GM12864 (cell line): ENCODE results near the gene THRAP3.
A peak's percentile ranks its signal among the peaks of the same experiment; 100 is the strongest.
"Not testable (repeated sequence)": the region's sequence is repeated elsewhere in the genome, so short reads cannot be mapped to it uniquely, and the experiment has no call there.

Experiments used
- DNase-seq: peaks from one replicate; pipeline ENCODE4 v3.0.0-alpha.2; 2011; ENCODE audit warnings: low read depth
- H3K4me3 ChIP-seq: 2 replicates; pipeline ENCODE4 v1.5.1; 2011; ENCODE audit warnings: mild to moderate bottlenecking, low read depth, low read length, control low read depth
- TF ChIP-seq, protein P1 (sequence below): IDR thresholded peaks from 2 replicates; pipeline ENCODE4 v1.5.1; 2011; ENCODE audit warnings: low read depth, mild to moderate bottlenecking, moderate library complexity, low read length, control low read depth, inconsistent platforms; ENCODE audit errors: missing control alignments

The THRAP3 gene

DNA sequence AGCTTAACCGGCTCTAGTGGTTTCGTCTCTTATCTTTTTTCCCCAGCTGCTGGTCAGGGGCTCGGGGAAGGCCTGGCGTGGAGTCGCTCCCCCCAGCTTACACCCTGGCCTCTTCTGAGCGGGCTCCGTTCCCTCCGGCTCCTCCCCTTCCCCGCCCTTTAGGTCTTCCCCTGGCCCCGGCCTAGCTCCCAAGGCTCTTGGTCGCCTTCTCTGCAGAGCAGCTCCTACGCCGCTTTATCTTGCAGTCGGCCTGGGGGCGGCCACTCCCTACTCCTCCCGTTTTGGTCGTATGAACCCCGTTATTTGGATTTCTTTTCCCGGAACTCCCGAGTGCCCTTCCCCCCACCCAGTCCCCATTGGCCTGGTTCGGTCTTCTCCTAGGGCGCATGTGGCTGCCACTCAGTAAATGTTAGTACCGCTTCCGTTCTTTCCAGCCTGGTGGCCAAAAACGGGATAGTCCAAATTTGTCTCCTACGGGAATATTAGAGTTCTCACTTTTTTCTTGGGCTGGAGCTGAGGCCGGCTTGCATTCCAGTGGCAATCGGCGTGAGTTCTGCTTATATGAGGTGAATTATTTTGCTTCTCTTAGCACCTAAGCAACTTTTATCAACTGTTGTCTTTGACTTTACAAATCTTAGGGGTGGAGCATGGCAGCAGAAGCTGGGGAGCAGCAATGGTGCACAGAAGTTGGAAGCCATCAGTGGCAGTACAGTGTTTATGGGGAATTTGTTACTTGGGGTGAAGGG is 467 bp downstream of the THRAP3 start:
- no peak for DNase-seq
- TF ChIP-seq, protein P1, sequence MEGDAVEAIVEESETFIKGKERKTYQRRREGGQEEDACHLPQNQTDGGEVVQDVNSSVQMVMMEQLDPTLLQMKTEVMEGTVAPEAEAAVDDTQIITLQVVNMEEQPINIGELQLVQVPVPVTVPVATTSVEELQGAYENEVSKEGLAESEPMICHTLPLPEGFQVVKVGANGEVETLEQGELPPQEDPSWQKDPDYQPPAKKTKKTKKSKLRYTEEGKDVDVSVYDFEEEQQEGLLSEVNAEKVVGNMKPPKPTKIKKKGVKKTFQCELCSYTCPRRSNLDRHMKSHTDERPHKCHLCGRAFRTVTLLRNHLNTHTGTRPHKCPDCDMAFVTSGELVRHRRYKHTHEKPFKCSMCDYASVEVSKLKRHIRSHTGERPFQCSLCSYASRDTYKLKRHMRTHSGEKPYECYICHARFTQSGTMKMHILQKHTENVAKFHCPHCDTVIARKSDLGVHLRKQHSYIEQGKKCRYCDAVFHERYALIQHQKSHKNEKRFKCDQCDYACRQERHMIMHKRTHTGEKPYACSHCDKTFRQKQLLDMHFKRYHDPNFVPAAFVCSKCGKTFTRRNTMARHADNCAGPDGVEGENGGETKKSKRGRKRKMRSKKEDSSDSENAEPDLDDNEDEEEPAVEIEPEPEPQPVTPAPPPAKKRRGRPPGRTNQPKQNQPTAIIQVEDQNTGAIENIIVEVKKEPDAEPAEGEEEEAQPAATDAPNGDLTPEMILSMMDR: peak; percentile 24
- peak overlapping the region; percentile 97 for H3K4me3 ChIP-seq

DNA sequence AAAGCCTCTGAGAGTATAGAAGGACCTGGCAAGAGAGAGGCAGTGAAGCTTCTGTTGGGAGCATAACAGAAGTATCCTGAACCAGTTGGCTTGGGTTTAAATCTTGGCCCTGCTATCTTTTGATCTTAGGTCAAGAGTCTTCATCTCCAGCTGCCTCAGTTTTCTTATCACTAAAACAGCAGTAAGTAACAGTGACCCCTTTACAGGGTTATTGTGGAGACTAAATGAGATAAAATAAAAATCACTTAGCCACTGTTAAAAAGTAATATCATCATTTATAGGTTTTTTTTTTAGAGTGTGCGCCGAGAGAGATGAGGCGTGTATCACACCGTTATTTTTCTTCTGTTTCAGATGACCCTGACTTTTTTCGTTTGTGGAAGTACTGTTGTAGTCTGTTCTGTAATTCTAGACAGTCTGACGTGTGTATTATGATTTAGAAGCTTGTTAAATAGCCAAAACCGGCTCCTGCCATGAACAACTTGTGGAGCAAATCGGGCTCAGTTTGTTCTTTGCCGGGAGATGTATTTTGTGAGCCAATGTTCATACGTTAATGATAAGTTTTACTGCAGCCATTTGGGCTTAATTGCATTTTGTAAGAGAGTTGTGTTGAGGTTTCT is 1.1 kb downstream of the THRAP3 start:
- DNase-seq: no peak
- TF ChIP-seq, protein P1: no peak
- H3K4me3 ChIP-seq: peak overlapping the region; percentile 97

DNA sequence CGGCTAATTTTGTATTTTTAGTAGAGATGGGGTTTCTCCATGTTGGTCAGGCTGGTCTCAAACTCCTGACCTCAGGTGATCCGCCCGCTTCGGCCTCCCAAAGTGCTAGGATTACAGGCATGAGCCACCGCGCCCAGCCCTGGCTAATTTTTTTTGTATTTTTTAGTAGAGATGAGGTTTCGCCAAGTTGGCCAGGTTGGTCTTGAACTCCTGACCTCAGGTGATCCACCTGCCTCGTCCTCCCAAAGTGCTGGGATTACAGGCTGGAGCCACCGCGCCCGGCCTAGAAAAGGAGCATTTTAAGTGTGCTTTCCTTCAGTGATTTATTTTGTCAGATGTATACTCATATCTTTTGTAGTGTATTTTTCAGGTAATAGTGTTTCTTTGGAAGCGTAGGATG is 6.0 kb downstream of the THRAP3 start:
- not testable (repeated sequence) for H3K4me3 ChIP-seq, DNase-seq

DNA sequence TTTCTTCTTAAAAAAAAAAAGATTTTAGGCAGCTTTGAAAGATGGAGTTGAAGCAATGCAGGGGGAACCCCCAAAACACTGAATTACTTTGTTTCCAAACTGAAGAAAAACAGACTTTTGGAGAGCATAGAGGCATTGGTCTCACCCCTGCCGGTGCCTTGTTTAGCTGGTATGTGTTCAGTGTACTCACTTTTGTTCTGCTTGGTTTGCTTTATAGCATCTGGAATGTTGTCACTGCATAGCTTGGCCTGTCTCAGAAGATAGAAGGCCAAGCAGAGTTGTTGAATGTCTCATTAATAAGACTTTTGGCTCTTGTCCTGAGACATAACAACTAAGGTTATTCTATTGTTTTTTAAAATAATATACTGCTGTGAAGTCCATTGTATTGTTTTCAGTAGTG is 6.9 kb downstream of the THRAP3 start:
- TF ChIP-seq, protein P1: no peak

DNA sequence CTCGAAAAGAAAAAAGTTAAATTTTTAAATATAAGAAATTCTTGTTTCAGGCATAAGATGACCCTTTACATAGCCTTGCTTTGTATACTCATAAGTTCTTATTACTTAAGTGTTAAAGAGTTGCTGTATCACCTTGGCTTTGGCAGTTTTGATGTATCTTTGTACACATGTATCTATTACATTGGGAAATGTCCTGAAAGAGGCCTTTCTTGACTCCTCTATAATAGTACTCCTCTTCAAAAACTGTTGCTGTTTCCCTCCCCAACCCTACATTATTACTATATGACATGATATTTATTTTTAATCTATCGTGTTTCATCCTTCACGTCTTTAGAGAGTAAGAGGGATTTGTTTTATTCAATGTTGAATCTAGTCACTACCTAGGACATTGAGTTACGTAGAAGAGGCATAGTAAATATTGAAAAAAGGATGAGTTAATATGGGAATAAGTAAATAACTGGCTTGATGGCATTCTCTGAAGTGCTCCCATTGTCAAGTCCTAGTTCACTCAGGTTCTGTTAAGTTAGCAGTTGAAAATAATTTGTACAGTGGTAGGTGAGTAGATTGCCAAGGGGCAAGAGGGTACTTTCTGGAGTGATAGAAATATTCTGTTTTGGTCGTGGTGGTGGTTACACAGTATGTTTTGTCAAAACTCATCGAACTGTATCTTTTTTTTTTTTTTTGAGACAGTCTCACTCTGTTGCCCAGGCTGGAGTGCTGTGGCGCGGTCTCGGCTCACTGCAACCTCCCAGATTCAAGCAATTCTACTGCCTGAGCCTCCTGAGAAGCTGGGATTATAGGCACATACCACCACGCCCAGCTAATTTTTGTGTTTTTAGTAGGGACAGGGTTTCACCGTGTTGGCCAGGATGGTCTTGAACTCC is 8.2 kb downstream of the THRAP3 start:
- no peak for DNase-seq
- TF ChIP-seq, protein P1: no peak

More for the DNA sequence above, 6.9 kb downstream of the THRAP3 start:
- H3K4me3 ChIP-seq: no peak overlapping the region
- no peak for DNase-seq

DNA sequence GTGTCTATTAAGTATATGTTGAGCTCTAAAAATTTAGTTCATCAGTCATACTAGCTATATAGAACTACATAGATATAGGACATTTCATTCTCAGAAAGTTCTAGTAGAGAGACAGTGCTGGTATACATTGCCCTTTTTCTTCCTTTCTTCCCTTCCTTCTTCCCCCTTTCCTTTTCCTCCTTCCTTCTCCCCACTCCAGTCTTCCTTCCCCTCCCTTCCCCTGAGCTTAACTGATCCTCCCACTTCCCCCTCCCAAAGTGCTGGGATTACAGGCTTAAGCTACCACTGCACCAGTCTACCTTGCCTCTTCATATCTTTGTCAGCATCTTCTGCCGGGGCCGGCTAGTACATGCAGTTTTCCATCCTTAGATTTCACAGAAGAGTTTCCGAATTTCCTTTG is 12.1 kb downstream of the THRAP3 start:
- DNase-seq: no peak
- no peak overlapping the region for H3K4me3 ChIP-seq
- TF ChIP-seq, protein P1: no peak

More for the DNA sequence above, 8.2 kb downstream of the THRAP3 start:
- H3K4me3 ChIP-seq: no peak overlapping the region

DNA sequence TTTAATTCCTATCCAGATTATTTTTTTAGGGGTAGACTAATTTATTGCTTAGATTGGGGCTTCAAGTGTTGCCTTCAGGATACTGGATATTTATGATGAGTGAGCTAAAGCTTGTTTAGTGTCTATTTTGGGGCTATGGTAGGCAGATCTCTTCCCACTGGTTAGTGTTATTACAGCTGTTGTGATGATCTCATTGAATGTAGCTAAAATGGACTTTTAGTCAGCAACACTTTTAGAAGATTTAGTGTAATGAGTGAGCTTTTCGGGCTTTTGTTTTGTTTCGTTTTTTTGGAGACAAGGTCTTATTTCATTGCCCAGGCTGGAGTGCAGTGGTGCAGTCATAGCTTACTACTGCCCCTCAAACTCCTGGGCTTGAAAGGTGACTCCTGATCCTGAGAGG is 14.2 kb downstream of the THRAP3 start:
- H3K4me3 ChIP-seq: no peak overlapping the region
- TF ChIP-seq, protein P1: no peak
- DNase-seq: no peak
